HFF-Myc (cell line): ENCODE results near the gene COL6A2.

ENCODE experiments used
- DNase-seq: peaks from one replicate; pipeline ENCODE4 v3.0.0-alpha.2; 2011; ENCODE audit warnings: low read depth; ENCODE audit errors: extremely low read depth
- H3K4me3 ChIP-seq: replicated peaks from 2 replicates; pipeline ENCODE4 v1.5.1; 2011; ENCODE audit warnings: low read depth, mild to moderate bottlenecking, control low read depth, low read length
- TF ChIP-seq, protein P1 (sequence below): IDR thresholded peaks from 2 replicates; pipeline ENCODE4 v1.5.1; 2012; ENCODE audit warnings: mild to moderate bottlenecking, low read depth, low read length, control low read depth; ENCODE audit errors: missing control alignments

Gene COL6A2

DNA sequence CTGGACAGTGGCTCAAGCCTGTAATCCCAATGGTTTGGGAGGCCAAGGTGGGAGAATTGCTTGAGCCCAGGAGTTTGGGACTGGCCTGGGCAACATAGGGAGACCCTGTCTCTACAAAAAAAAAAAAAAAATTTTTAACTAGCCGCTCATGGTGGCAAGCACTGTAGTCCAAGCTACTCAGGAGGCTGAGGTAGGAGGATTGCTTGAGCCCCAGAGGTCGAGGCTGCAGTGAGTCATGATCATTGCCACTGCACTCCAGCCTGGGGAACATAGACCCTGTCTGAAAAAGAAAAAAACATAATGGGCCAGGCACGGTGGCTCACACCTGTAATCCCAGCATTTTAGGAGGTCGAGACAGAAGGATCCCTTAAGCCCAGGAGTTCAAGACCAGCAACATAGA lies 81.0 kb downstream of the COL6A2 start:
- H3K4me3 ChIP-seq: no peak overlapping the region
- DNase-seq: no peak
- TF ChIP-seq, protein P1, sequence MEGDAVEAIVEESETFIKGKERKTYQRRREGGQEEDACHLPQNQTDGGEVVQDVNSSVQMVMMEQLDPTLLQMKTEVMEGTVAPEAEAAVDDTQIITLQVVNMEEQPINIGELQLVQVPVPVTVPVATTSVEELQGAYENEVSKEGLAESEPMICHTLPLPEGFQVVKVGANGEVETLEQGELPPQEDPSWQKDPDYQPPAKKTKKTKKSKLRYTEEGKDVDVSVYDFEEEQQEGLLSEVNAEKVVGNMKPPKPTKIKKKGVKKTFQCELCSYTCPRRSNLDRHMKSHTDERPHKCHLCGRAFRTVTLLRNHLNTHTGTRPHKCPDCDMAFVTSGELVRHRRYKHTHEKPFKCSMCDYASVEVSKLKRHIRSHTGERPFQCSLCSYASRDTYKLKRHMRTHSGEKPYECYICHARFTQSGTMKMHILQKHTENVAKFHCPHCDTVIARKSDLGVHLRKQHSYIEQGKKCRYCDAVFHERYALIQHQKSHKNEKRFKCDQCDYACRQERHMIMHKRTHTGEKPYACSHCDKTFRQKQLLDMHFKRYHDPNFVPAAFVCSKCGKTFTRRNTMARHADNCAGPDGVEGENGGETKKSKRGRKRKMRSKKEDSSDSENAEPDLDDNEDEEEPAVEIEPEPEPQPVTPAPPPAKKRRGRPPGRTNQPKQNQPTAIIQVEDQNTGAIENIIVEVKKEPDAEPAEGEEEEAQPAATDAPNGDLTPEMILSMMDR: no peak
